ENCODE results near the gene ADAM12. TPM values are rescaled to one million over a fixed set of nuclear protein-coding genes. Genes with fewer than 3 reads are reported as not detected.

Gene ADAM12
- total and polyA plus RNA-seq, 2 donors from 2014 or later = 0.26 to 3.3 TPM

GRCh38 chr10:126201603-126202002 lies 186.7 kb downstream of the ADAM12 start:
- Histone ChIP-seq H3K36me3 (ENCODE audit: control insufficient read depth in 2 of 3, insufficient read depth in 3 of 3, low read length in 3 of 3) (no peaks in the 10 kb centered on the region), H3K4me3 (ENCODE audit: low read length in 3 of 3) (no peak overlapping the region), H3K27me3 (ENCODE audit: control insufficient read depth, insufficient read depth, low read length) (no peaks in the 10 kb centered on the region), H3K9ac (ENCODE audit: low read length in 3 of 3) (no peak overlapping the region), H3K27ac (ENCODE audit: low read depth in 2 of 2, low read length in 2 of 2) (no peak overlapping the region), H3K9me3 (ENCODE audit: control insufficient read depth in 2 of 3, insufficient read depth in 1 of 3, low read length in 3 of 3) (no peaks in the 10 kb centered on the region), H3K4me1 (ENCODE audit: control insufficient read depth in 2 of 3, insufficient read depth in 2 of 3, low read depth in 1 of 3, low read length in 3 of 3) (no peaks in the 10 kb centered on the region)
- no peak for TF ChIP-seq CTCF (IDR thresholded peaks at IDR 0.05; ENCODE audit: borderline replicate concordance, extremely low read depth, insufficient read depth)
- intact Hi-C loops (cut with DNase I) = no loop called here
- DNase-seq = no peak
- no peak for FAIRE-seq

- no peak for TF ChIP-seq CTCF (IDR thresholded peaks at IDR 0.05; ENCODE audit: borderline replicate concordance, extremely low read depth, insufficient read depth)
- Histone ChIP-seq H3K4me3 (ENCODE audit: low read length in 3 of 3) (no peak overlapping the region), H3K36me3 (ENCODE audit: control insufficient read depth in 2 of 3, insufficient read depth in 3 of 3, low read length in 3 of 3) (no peaks in the 10 kb centered on the region), H3K9me3 (ENCODE audit: control insufficient read depth in 2 of 3, insufficient read depth in 1 of 3, low read length in 3 of 3) (no peaks in the 10 kb centered on the region), H3K27me3 (ENCODE audit: control insufficient read depth, insufficient read depth, low read length) (no peaks in the 10 kb centered on the region), H3K27ac (ENCODE audit: low read depth in 2 of 2, low read length in 2 of 2) (no peak overlapping the region), H3K9ac (ENCODE audit: low read length in 3 of 3) (no peak overlapping the region), H3K4me1 (ENCODE audit: control insufficient read depth in 2 of 3, insufficient read depth in 2 of 3, low read depth in 1 of 3, low read length in 3 of 3) (no peaks in the 10 kb centered on the region)
- FAIRE-seq = no peak
- no peak for DNase-seq
- intact Hi-C loops (cut with DNase I) = no loop called here
Measured at GRCh38 chr10:126199221-126199998, 188.9 kb downstream of the ADAM12 start.

GRCh38 chr10:126198681-126199080 lies 189.6 kb downstream of the ADAM12 start:
- intact Hi-C loops (cut with DNase I) = no loop called here
- no peaks in the 10 kb centered on the region for H3K4me1 ChIP-seq (ENCODE audit: control insufficient read depth in 2 of 3, insufficient read depth in 2 of 3, low read depth in 1 of 3, low read length in 3 of 3)
- no peak overlapping the region for H3K27ac ChIP-seq (ENCODE audit: low read depth in 2 of 2, low read length in 2 of 2)
- DNase-seq (no peak), FAIRE-seq (no peak)
- no peak for TF ChIP-seq CTCF (IDR thresholded peaks at IDR 0.05; ENCODE audit: borderline replicate concordance, extremely low read depth, insufficient read depth)
- no peak overlapping the region for H3K9ac ChIP-seq (ENCODE audit: low read length in 3 of 3)
- H3K36me3 ChIP-seq (ENCODE audit: control insufficient read depth in 2 of 3, insufficient read depth in 3 of 3, low read length in 3 of 3) = no peaks in the 10 kb centered on the region
- no peak overlapping the region for H3K4me3 ChIP-seq (ENCODE audit: low read length in 3 of 3)
- H3K9me3 ChIP-seq (ENCODE audit: control insufficient read depth in 2 of 3, insufficient read depth in 1 of 3, low read length in 3 of 3) = no peaks in the 10 kb centered on the region
- H3K27me3 ChIP-seq (ENCODE audit: control insufficient read depth, insufficient read depth, low read length) = no peaks in the 10 kb centered on the region
